Measurements from ENCODE around the gene FTSJ1.

DNA sequence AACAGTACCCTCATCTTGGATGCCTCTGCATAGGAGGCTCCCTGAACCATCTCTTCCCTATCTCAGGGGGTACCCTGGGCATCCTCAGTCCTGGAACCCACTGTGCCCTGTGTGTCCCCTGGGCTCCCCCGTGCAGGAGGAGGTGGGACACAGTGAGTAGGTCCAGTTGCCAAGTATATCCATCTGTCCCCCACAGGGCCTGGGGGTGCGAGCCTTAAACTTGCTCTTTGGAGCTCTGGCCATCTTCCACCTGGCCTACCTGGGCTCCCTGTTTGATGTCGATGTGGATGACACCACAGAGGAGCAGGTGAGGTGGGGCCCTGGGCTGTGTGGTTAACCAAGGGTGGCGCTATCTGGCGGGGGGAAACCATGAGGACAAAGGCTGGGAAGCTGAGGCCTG, 41.0 kb downstream of the FTSJ1 start:
- TF ChIP-seq POLR2AphosphoS5 (IDR thresholded peaks at IDR 0.05; ENCODE audit: low read depth, low read length) (no peak), POLR2A (IDR thresholded peaks at IDR 0.05; ENCODE audit: low read depth, low read length) (no peak), SPI1 (IDR thresholded peaks at IDR 0.05; ENCODE audit: low read depth, low read length) (no peak), TAF1 (IDR thresholded peaks at IDR 0.05; ENCODE audit: low read depth, low read length) (no peak), PAX5 (IDR thresholded peaks at IDR 0.05; ENCODE audit: insufficient read depth, low read length, severe bottlenecking) (no peak)

All from GM12891 (cell line).